A549 (cell line): ENCODE data around the gene HMGCLL1. TPM values are rescaled to one million over a fixed set of nuclear protein-coding genes. Genes with fewer than 3 reads are reported as not detected.

Experiments
- ATAC-seq, 2 experiments: fragments of 200-7000 bp in 1 of 2; fragments of >200 bp in 1 of 2; cut with Nextera tagmentation in 1 of 2; cut with Tn5 transposase in 1 of 2; 3 replicates each; pipeline versions ENCODE4 v1.8.0 to v1.9.1; 2018 to 2020; ENCODE audit warnings: mild to moderate bottlenecking in 1 of 2, moderate library complexity in 1 of 2
- CTCF ChIA-PET: fragments of 300-600 bp; sonication (Branson Sonifier 250); formaldehyde crosslinking; extraction: SDS; loops from one replicate; lab custom pipeline; 2021; ENCODE audit warnings: antibody characterized with exemption, inconsistent platforms; lab: Yijun Ruan, JAX
- POLR2A ChIA-PET: fragments of 350-600 bp; formaldehyde crosslinking; extraction: SDS; loops from one replicate; lab custom pipeline; 2021; ENCODE audit warnings: antibody characterized with exemption, inconsistent platforms; lab: Yijun Ruan, JAX
- DNase-seq, 2 experiments: peaks; one replicate each; pipeline versions ENCODE4 v3.0.0 to v3.0.0-alpha.2; 2011 to 2016; ENCODE audit warnings: low read depth in 1 of 2, low spot score in 1 of 2
- FAIRE-seq: peaks from 2 replicates; lab custom pipeline; 2011; peaks lifted over from hg19 to GRCh38; lab: Jason Lieb, UNC
- H3K27ac ChIP-seq, 2 experiments: fragments of >200 bp; sonication (Bioruptor Twin); formaldehyde crosslinking; 3 replicates each; pipeline ENCODE4 v1.5.1; 2016 to 2017
- H3K4me1 ChIP-seq: fragments of >200 bp; sonication (Bioruptor Twin); formaldehyde crosslinking; 3 replicates; pipeline ENCODE4 v1.6.1; 2016
- H3K4me2 ChIP-seq: fragments of >200 bp; sonication (Bioruptor Twin); formaldehyde crosslinking; 3 replicates; pipeline ENCODE4 v1.6.1; 2016
- H3K4me3 ChIP-seq: fragments of >200 bp; sonication (Bioruptor Twin); formaldehyde crosslinking; 3 replicates; pipeline ENCODE4 v1.5.1; 2016
- H3K9me3 ChIP-seq: fragments of >200 bp; sonication (Bioruptor Twin); formaldehyde crosslinking; 3 replicates; pipeline ENCODE4 v1.6.1; 2016
- BHLHE40 ChIP-seq: IDR thresholded peaks from 2 replicates; pipeline ENCODE4 v1.6.1; 2012; ENCODE audit warnings: low read depth, low read length, inconsistent platforms
- EHMT2 ChIP-seq: fragments of 200-600 bp; sonication (generic); IDR thresholded peaks from 2 replicates; pipeline ENCODE4 v1.6.1; 2016; ENCODE audit warnings: antibody characterized with exemption, low read depth, mild to moderate bottlenecking, moderate library complexity
- EP300 ChIP-seq, 2 experiments: fragments of >200 bp; sonication (Bioruptor Twin); formaldehyde crosslinking; IDR thresholded peaks; 2 replicates in 1 of 2; 3 replicates in 1 of 2; pipeline ENCODE4 v1.6.1; 2016 to 2017
- FOSL2 ChIP-seq, 2 experiments: fragments of 450-650 bp in 1 of 2; fragments of >200 bp in 1 of 2; sonication (Bioruptor Twin) in 1 of 2; formaldehyde crosslinking; IDR thresholded peaks; 2 replicates each; pipeline versions ENCODE4 v1.5.0 to v1.6.1; 2016 to 2020; ENCODE audit warnings: mild to moderate bottlenecking in 1 of 2, moderate library complexity in 1 of 2
- KDM5A ChIP-seq: fragments of 200-600 bp; sonication (generic); IDR thresholded peaks from 2 replicates; pipeline ENCODE4 v1.6.1; 2016; ENCODE audit warnings: antibody characterized with exemption, mild to moderate bottlenecking
- RAD21 ChIP-seq, 2 experiments: fragments of >200 bp in 1 of 2; sonication (Bioruptor Twin) in 1 of 2; formaldehyde crosslinking in 1 of 2; IDR thresholded peaks in 1 of 2; conservative IDR thresholded peaks in 1 of 2; 2 replicates in 1 of 2; 3 replicates in 1 of 2; pipeline ENCODE4 v1.6.1; 2012 to 2018; ENCODE audit warnings: inconsistent platforms in 1 of 2
- RCOR1 ChIP-seq: fragments of 150-350 bp; IDR thresholded peaks from 2 replicates; pipeline ENCODE4 v1.6.1; 2014; ENCODE audit warnings: antibody characterized with exemption, low read length, low read depth
- RFX5 ChIP-seq: fragments of 450-650 bp; IDR thresholded peaks from 2 replicates; pipeline ENCODE4 v1.7.1; 2014; ENCODE audit warnings: antibody characterized with exemption, mild to moderate bottlenecking, moderate library complexity
- RNF2 ChIP-seq: fragments of 200-600 bp; sonication (generic); IDR thresholded peaks from 2 replicates; pipeline ENCODE4 v1.6.1; 2016; ENCODE audit warnings: low read depth, mild to moderate bottlenecking, antibody characterized with exemption, moderate library complexity, borderline replicate concordance
- TFCP2L1 ChIP-seq: fragments of 250-450 bp; sonication (Bioruptor Pico); IDR thresholded peaks from 2 replicates; pipeline ENCODE4 v1.5.0; 2021; ENCODE audit warnings: mild to moderate bottlenecking
- TP53 ChIP-seq: fragments of 250-450 bp; sonication (Bioruptor Pico); IDR thresholded peaks from 2 replicates; pipeline ENCODE4 v1.5.0; 2021; ENCODE audit warnings: mild to moderate bottlenecking, moderate library complexity
- ZNF302 ChIP-seq: fragments of 250-450 bp; sonication (Bioruptor Pico); IDR thresholded peaks from 2 replicates; pipeline ENCODE4 v1.9.0; 2021; ENCODE audit warnings: inconsistent platforms, mild to moderate bottlenecking, moderate library complexity
- WGBS: methylation state at CpG from one replicate; pipeline ENCODE4 v1.1.6; 2017; ENCODE audit errors: missing lambda C conversion rate; 5-methylcytosine and 5-hydroxymethylcytosine counted together
- polyA plus RNA-seq, 4 experiments: library from polyadenylated mRNA; depleted of rRNA in 3 of 4; stranded (reverse); fragments of >200 nt; fragmentation: RNase III in 1 of 4; extraction: RNeasy Plus Mini Kit Qiagen cat#74134 plus additional on column Dnase treatment in 1 of 4; gene quantifications; 2 replicates in 3 of 4; 3 replicates in 1 of 4; pipeline ENCODE4 v1.2.3, GENCODE V29; 2011 to 2017
- TF ChIP-seq, protein P1 (sequence below): fragments of 250-450 bp; sonication (Bioruptor Pico); IDR thresholded peaks from 2 replicates; pipeline ENCODE4 v1.5.0; 2021; ENCODE audit warnings: mild to moderate bottlenecking, moderate library complexity, borderline replicate concordance
- TF ChIP-seq, protein P2 (sequence below): IDR thresholded peaks from 2 replicates; pipeline ENCODE4 v1.6.1; 2012; ENCODE audit warnings: low read depth, borderline replicate concordance
- TF ChIP-seq, protein P3 (sequence below): fragments of 450-650 bp; IDR thresholded peaks from 2 replicates; pipeline ENCODE4 v1.6.1; 2014; ENCODE audit warnings: antibody characterized with exemption
- TF ChIP-seq, protein P4 (sequence below): fragments of >200 bp; sonication (Bioruptor Twin); formaldehyde crosslinking; IDR thresholded peaks from 3 replicates; pipeline ENCODE4 v1.6.1; 2016
- TF ChIP-seq, protein P5 (sequence below): fragments of >200 bp; sonication (Bioruptor Twin); formaldehyde crosslinking; IDR thresholded peaks from 3 replicates; pipeline ENCODE4 v1.5.1; 2016

The HMGCLL1 gene
- polyA plus RNA-seq, 2 of the 4 experiments (the other 2 are of a cell fraction), result 0.28 to 0.78 TPM

DNA sequence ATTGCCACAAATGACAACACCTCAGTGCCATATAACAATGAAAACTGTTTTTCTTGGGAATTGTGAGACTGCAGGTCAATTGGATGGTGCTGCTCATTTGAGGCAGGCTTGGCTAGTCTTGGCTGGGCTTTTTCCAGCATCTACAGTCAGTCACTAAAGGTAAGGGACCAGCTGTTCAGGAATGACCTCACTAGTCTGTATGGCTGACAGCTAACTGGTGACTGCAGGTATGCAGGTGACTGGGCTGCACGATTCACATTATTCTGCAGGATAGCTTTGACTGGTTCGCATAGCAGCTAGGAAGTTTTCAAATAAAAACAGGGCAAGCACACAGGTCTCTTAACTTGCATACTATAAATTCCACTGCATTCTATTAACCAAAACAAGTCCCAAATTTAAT is 22.1 kb upstream of the HMGCLL1 start:
- H3K27ac ChIP-seq, result no peak overlapping the region
- WGBS, result 93% methylated on average over 2 of the region's 2 CpGs
- ATAC-seq (no peak), FAIRE-seq (no peak), DNase-seq (no peak)
- CTCF ChIA-PET, result no interaction called here
- H3K4me1 ChIP-seq, result peaks cover 4% of the 10 kb centered on the region; the same call in 1 of the 3 replicates
- no peak overlapping the region for H3K4me2 ChIP-seq
- TF ChIP-seq, protein P1, sequence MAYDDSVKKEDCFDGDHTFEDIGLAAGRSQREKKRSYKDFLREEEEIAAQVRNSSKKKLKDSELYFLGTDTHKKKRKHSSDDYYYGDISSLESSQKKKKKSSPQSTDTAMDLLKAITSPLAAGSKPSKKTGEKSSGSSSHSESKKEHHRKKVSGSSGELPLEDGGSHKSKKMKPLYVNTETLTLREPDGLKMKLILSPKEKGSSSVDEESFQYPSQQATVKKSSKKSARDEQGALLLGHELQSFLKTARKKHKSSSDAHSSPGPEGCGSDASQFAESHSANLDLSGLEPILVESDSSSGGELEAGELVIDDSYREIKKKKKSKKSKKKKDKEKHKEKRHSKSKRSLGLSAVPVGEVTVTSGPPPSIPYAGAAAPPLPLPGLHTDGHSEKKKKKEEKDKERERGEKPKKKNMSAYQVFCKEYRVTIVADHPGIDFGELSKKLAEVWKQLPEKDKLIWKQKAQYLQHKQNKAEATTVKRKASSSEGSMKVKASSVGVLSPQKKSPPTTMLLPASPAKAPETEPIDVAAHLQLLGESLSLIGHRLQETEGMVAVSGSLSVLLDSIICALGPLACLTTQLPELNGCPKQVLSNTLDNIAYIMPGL (CRISPR knock-in tag), result no peak
- no peak for TF ChIP-seq EP300 (IDR thresholded peaks at IDR 0.05)
- TF ChIP-seq KDM5A, result no peak
- TF ChIP-seq, protein P2, sequence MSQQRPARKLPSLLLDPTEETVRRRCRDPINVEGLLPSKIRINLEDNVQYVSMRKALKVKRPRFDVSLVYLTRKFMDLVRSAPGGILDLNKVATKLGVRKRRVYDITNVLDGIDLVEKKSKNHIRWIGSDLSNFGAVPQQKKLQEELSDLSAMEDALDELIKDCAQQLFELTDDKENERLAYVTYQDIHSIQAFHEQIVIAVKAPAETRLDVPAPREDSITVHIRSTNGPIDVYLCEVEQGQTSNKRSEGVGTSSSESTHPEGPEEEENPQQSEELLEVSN, result no peak
- no peak for TF ChIP-seq BHLHE40
- no peak for TF ChIP-seq TP53 (CRISPR knock-in tag)
- TF ChIP-seq, protein P3, sequence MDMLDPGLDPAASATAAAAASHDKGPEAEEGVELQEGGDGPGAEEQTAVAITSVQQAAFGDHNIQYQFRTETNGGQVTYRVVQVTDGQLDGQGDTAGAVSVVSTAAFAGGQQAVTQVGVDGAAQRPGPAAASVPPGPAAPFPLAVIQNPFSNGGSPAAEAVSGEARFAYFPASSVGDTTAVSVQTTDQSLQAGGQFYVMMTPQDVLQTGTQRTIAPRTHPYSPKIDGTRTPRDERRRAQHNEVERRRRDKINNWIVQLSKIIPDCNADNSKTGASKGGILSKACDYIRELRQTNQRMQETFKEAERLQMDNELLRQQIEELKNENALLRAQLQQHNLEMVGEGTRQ, result no peak
- TF ChIP-seq, protein P4, sequence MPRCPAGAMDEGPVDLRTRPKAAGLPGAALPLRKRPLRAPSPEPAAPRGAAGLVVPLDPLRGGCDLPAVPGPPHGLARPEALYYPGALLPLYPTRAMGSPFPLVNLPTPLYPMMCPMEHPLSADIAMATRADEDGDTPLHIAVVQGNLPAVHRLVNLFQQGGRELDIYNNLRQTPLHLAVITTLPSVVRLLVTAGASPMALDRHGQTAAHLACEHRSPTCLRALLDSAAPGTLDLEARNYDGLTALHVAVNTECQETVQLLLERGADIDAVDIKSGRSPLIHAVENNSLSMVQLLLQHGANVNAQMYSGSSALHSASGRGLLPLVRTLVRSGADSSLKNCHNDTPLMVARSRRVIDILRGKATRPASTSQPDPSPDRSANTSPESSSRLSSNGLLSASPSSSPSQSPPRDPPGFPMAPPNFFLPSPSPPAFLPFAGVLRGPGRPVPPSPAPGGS, result no peak
- POLR2A ChIA-PET, result no interaction called here
- no peaks in the 10 kb centered on the region for H3K9me3 ChIP-seq
- H3K4me3 ChIP-seq, result no peak overlapping the region

DNA sequence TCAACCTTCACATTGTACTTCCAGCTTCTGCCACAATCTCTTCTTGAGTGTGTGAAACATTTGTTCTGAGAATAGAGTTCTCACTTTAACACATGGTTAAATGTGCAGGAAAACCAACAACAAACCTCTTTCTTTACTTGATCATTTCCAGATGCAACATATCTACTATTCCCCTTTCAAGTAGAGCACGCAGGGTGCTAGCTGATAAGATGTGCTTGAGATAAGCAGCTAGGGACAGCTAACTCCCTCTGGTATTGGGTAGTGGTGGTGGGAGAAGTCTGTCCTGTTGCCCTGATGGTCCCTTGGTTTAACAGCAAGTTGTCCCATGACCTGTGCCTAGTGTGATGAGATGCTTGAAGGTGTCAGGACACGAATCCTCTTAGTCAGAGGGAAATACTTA is 15.4 kb upstream of the HMGCLL1 start:
- FAIRE-seq (no peak), ATAC-seq (no peak), DNase-seq (no peak)
- POLR2A ChIA-PET, result no interaction called here
- CTCF ChIA-PET, result no interaction called here
- no peak overlapping the region for H3K4me2 ChIP-seq
- no peaks in the 10 kb centered on the region for H3K4me1 ChIP-seq
- H3K4me3 ChIP-seq, result no peak overlapping the region
- TF ChIP-seq, protein P5, sequence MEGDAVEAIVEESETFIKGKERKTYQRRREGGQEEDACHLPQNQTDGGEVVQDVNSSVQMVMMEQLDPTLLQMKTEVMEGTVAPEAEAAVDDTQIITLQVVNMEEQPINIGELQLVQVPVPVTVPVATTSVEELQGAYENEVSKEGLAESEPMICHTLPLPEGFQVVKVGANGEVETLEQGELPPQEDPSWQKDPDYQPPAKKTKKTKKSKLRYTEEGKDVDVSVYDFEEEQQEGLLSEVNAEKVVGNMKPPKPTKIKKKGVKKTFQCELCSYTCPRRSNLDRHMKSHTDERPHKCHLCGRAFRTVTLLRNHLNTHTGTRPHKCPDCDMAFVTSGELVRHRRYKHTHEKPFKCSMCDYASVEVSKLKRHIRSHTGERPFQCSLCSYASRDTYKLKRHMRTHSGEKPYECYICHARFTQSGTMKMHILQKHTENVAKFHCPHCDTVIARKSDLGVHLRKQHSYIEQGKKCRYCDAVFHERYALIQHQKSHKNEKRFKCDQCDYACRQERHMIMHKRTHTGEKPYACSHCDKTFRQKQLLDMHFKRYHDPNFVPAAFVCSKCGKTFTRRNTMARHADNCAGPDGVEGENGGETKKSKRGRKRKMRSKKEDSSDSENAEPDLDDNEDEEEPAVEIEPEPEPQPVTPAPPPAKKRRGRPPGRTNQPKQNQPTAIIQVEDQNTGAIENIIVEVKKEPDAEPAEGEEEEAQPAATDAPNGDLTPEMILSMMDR, result no peak
- TF ChIP-seq RNF2 (no peak), RAD21 (conservative IDR thresholded peaks at IDR 0.05 in 1 of 2, IDR thresholded peaks at IDR 0.05 in 1 of 2) (no peak), TFCP2L1 (CRISPR knock-in tag) (no peak), BHLHE40 (no peak), RFX5 (no peak), EHMT2 (no peak), RCOR1 (no peak), ZNF302 (CRISPR knock-in tag) (no peak), FOSL2 (IDR thresholded peaks at IDR 0.05) (no peak), FOSL2 (CRISPR knock-in tag; IDR thresholded peaks at IDR 0.05) (no peak)
- TF ChIP-seq, protein P4, result no peak
- H3K9me3 ChIP-seq, result no peaks in the 10 kb centered on the region
- H3K27ac ChIP-seq, result no peak overlapping the region
- 54% methylated on average over 2 of the region's 2 CpGs for WGBS
